ENCODE results near the gene GPHB5. TPM values are rescaled to one million over a fixed set of nuclear protein-coding genes. Genes with fewer than 3 reads are reported as not detected.

GPHB5 gene
- total and polyA plus RNA-seq, 2 experiments from 2014 or later, result not detected

GRCh38 chr14:63322472-63322871 lies 3.7 kb upstream of the GPHB5 start:
- peaks cover 7% of the 10 kb centered on the region; the same call in 1 of the 2 replicates for H3K9me2 ChIP-seq (ENCODE audit: insufficient read depth)
- H3F3A ChIP-seq (replicated peaks; ENCODE audit: low read depth), result no peaks in the 10 kb centered on the region
- H3K4me2 ChIP-seq, result no peak overlapping the region
- no peaks in the 10 kb centered on the region for H3K27me3 ChIP-seq (ENCODE audit: insufficient read depth)
- H2AFZ ChIP-seq, result no peak overlapping the region
- ATAC-seq (no peak), DNase-seq (ENCODE audit: low spot score) (no peak)
- peaks cover 7% of the 10 kb centered on the region for H3K4me1 Mint-ChIP-seq
- no peaks in the 10 kb centered on the region for H4K20me1 ChIP-seq (replicated peaks; ENCODE audit: insufficient read depth)
- no peak overlapping the region for H3K4me3 ChIP-seq
- H3K4me1 ChIP-seq (ENCODE audit: insufficient read depth), result no peaks in the 10 kb centered on the region
- no peaks in the 10 kb centered on the region for H3K9me3 Mint-ChIP-seq
- no peaks in the 10 kb centered on the region for H3K36me3 Mint-ChIP-seq (ENCODE audit: low read depth)
- H3K4me3 Mint-ChIP-seq, result no peak overlapping the region
- no peaks in the 10 kb centered on the region for H3K27me3 Mint-ChIP-seq (ENCODE audit: insufficient read depth, low read depth, poor library complexity)
- no peak overlapping the region for H3K27ac Mint-ChIP-seq
- no peaks in the 10 kb centered on the region for H3K36me3 ChIP-seq (ENCODE audit: insufficient read depth)
- TF ChIP-seq ZNF331 (CRISPR knock-in tag; IDR thresholded peaks at IDR 0.05; ENCODE audit: low read depth) (no peak), ZNF114 (CRISPR knock-in tag; IDR thresholded peaks at IDR 0.05) (no peak)
- H3K27ac ChIP-seq (ENCODE audit: low read depth), result no peak overlapping the region
- no peaks in the 10 kb centered on the region for H3K79me2 ChIP-seq (replicated peaks; ENCODE audit: insufficient read depth)

GRCh38 chr14:63308723-63309317 lies 9.9 kb downstream of the GPHB5 start:
- Histone ChIP-seq H3K27ac (ENCODE audit: low read depth) (no peak overlapping the region), H3K4me3 (no peak overlapping the region), H2AFZ (no peak overlapping the region), H3F3A (replicated peaks; ENCODE audit: low read depth) (no peaks in the 10 kb centered on the region), H3K9me2 (ENCODE audit: insufficient read depth) (no peaks in the 10 kb centered on the region), H3K4me1 (ENCODE audit: insufficient read depth) (peaks cover 5% of the 10 kb centered on the region; the same call in 1 of the 2 replicates), H3K79me2 (replicated peaks; ENCODE audit: insufficient read depth) (no peaks in the 10 kb centered on the region), H3K36me3 (ENCODE audit: insufficient read depth) (no peaks in the 10 kb centered on the region), H3K27me3 (ENCODE audit: insufficient read depth) (no peaks in the 10 kb centered on the region), H4K20me1 (replicated peaks; ENCODE audit: insufficient read depth) (no peaks in the 10 kb centered on the region), H3K4me2 (no peak overlapping the region)
- H3K9me3 Mint-ChIP-seq, result no peaks in the 10 kb centered on the region; the same call in 2 of the 3 replicates
- no peak overlapping the region for H3K4me3 Mint-ChIP-seq
- no peaks in the 10 kb centered on the region for H3K27me3 Mint-ChIP-seq (ENCODE audit: insufficient read depth, low read depth, poor library complexity)
- H3K4me1 Mint-ChIP-seq, result peaks cover 6% of the 10 kb centered on the region
- DNase-seq (ENCODE audit: low spot score) (peak; percentile 83), ATAC-seq (peak; percentile 89)
- H3K36me3 Mint-ChIP-seq (ENCODE audit: low read depth), result no peaks in the 10 kb centered on the region
- H3K27ac Mint-ChIP-seq, result no peak overlapping the region
- TF ChIP-seq EZH2 (IDR thresholded peaks at IDR 0.05; ENCODE audit: low read depth, unreplicated experiment), result no peak
- no peak for TF ChIP-seq CREB1 (CRISPR knock-in tag; IDR thresholded peaks at IDR 0.05; ENCODE audit: low read depth)
- no peak for TF ChIP-seq ZNF331 (CRISPR knock-in tag; IDR thresholded peaks at IDR 0.05; ENCODE audit: low read depth)
- TF ChIP-seq CTCF (conservative IDR thresholded peaks at IDR 0.05; ENCODE audit: low read depth in 2 of 2), result peak; percentile 71 to 79
- TF ChIP-seq, protein P1, sequence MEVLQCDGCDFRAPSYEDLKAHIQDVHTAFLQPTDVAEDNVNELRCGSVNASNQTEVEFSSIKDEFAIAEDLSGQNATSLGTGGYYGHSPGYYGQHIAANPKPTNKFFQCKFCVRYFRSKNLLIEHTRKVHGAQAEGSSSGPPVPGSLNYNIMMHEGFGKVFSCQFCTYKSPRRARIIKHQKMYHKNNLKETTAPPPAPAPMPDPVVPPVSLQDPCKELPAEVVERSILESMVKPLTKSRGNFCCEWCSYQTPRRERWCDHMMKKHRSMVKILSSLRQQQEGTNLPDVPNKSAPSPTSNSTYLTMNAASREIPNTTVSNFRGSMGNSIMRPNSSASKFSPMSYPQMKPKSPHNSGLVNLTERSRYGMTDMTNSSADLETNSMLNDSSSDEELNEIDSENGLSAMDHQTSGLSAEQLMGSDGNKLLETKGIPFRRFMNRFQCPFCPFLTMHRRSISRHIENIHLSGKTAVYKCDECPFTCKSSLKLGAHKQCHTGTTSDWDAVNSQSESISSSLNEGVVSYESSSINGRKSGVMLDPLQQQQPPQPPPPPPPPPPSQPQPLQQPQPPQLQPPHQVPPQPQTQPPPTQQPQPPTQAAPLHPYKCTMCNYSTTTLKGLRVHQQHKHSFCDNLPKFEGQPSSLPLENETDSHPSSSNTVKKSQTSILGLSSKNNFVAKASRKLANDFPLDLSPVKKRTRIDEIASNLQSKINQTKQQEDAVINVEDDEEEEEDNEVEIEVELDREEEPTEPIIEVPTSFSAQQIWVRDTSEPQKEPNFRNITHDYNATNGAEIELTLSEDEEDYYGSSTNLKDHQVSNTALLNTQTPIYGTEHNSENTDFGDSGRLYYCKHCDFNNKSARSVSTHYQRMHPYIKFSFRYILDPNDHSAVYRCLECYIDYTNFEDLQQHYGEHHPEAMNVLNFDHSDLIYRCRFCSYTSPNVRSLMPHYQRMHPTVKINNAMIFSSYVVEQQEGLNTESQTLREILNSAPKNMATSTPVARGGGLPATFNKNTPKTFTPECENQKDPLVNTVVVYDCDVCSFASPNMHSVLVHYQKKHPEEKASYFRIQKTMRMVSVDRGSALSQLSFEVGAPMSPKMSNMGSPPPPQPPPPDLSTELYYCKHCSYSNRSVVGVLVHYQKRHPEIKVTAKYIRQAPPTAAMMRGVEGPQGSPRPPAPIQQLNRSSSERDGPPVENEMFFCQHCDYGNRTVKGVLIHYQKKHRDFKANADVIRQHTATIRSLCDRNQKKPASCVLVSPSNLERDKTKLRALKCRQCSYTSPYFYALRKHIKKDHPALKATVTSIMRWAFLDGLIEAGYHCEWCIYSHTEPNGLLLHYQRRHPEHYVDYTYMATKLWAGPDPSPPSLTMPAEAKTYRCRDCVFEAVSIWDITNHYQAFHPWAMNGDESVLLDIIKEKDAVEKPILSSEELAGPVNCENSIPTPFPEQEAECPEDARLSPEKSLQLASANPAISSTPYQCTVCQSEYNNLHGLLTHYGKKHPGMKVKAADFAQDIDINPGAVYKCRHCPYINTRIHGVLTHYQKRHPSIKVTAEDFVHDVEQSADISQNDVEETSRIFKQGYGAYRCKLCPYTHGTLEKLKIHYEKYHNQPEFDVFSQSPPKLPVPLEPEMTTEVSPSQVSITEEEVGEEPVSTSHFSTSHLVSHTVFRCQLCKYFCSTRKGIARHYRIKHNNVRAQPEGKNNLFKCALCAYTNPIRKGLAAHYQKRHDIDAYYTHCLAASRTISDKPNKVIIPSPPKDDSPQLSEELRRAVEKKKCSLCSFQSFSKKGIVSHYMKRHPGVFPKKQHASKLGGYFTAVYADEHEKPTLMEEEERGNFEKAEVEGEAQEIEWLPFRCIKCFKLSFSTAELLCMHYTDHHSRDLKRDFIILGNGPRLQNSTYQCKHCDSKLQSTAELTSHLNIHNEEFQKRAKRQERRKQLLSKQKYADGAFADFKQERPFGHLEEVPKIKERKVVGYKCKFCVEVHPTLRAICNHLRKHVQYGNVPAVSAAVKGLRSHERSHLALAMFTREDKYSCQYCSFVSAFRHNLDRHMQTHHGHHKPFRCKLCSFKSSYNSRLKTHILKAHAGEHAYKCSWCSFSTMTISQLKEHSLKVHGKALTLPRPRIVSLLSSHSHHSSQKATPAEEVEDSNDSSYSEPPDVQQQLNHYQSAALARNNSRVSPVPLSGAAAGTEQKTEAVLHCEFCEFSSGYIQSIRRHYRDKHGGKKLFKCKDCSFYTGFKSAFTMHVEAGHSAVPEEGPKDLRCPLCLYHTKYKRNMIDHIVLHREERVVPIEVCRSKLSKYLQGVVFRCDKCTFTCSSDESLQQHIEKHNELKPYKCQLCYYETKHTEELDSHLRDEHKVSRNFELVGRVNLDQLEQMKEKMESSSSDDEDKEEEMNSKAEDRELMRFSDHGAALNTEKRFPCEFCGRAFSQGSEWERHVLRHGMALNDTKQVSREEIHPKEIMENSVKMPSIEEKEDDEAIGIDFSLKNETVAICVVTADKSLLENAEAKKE (CRISPR knock-in tag; IDR thresholded peaks at IDR 0.05), result peak; percentile 52; the same call in 1 of the 2 replicates
- no peak for TF ChIP-seq POLR2AphosphoS5 (IDR thresholded peaks at IDR 0.05; ENCODE audit: low read depth)
- TF ChIP-seq REST (IDR thresholded peaks at IDR 0.05; ENCODE audit: unreplicated experiment), result no peak
- TF ChIP-seq EZH2phosphoT487 (IDR thresholded peaks at IDR 0.05; ENCODE audit: unreplicated experiment), result no peak

Measured in GM23338 (cell line).